OCI-LY1 (cell line): ENCODE results near the gene DUOX1.

Experiments
- H2AFZ ChIP-seq: fragments of 200-600 bp; sonication (generic), shearing (Covaris generic); 2 replicates; pipeline ENCODE4 v1.6.0; 2014; ENCODE audit warnings: antibody characterized with exemption, mild to moderate bottlenecking, low read length
- H3F3A ChIP-seq: fragments of 200-600 bp; sonication (generic), shearing (Covaris generic); 2 replicates; pipeline ENCODE4 v1.6.0; 2014; ENCODE audit warnings: mild to moderate bottlenecking, antibody characterized with exemption, low read length, moderate library complexity; ENCODE audit not compliant: insufficient read depth
- H3K27ac ChIP-seq: fragments of 200-600 bp; sonication (generic); 2 replicates; pipeline ENCODE4 v1.5.1; 2014; ENCODE audit warnings: low read length, mixed run types, mild to moderate bottlenecking, low read depth; ENCODE audit not compliant: poor library complexity, severe bottlenecking
- H3K27me3 ChIP-seq: fragments of 200-600 bp; sonication (generic); 2 replicates; pipeline ENCODE4 v1.6.0; 2014; ENCODE audit warnings: antibody characterized with exemption, mild to moderate bottlenecking, low read length, moderate library complexity; ENCODE audit not compliant: insufficient read depth
- H3K36me3 ChIP-seq: fragments of 200-600 bp; sonication (generic); 2 replicates; pipeline ENCODE4 v1.6.1; 2014; ENCODE audit warnings: mild to moderate bottlenecking, antibody characterized with exemption, low read length, moderate library complexity, mixed read lengths; ENCODE audit not compliant: insufficient read depth
- H3K4me1 ChIP-seq: fragments of 200-600 bp; sonication (generic); 2 replicates; pipeline ENCODE4 v1.5.1; 2014; ENCODE audit warnings: mild to moderate bottlenecking, low read length, moderate library complexity; ENCODE audit not compliant: insufficient read depth, severe bottlenecking
- H3K4me2 ChIP-seq: fragments of 200-600 bp; sonication (generic), shearing (Covaris generic); 2 replicates; pipeline ENCODE4 v1.6.1; 2014; ENCODE audit warnings: low read length
- H3K4me3 ChIP-seq: fragments of 200-600 bp; sonication (generic); 2 replicates; pipeline ENCODE4 v1.5.1; 2014; ENCODE audit warnings: low read length, low read depth, mild to moderate bottlenecking, mixed read lengths; ENCODE audit not compliant: poor library complexity, severe bottlenecking
- H3K79me2 ChIP-seq: fragments of 200-600 bp; shearing (Covaris generic); 2 replicates; pipeline ENCODE4 v1.6.1; 2016; ENCODE audit warnings: mixed run types, low read length, mixed read lengths; ENCODE audit not compliant: insufficient read depth
- H3K9ac ChIP-seq: fragments of 200-600 bp; sonication (generic), shearing (Covaris generic); 2 replicates; pipeline ENCODE4 v1.6.1; 2014; ENCODE audit warnings: mild to moderate bottlenecking, low read length, mixed read lengths
- H3K9me2 ChIP-seq: fragments of 200-600 bp; sonication (generic), shearing (Covaris generic); 2 replicates; pipeline ENCODE4 v1.6.1; 2014; ENCODE audit warnings: low read depth, mild to moderate bottlenecking, low read length, mixed read lengths
- H3K9me3 ChIP-seq: fragments of 200-600 bp; shearing (Covaris generic); 2 replicates; pipeline ENCODE4 v1.6.1; 2014; ENCODE audit warnings: low read length, mixed read lengths
- H4K20me1 ChIP-seq: fragments of 200-600 bp; sonication (generic), shearing (Covaris generic); 2 replicates; pipeline ENCODE4 v1.6.0; 2016; ENCODE audit warnings: mild to moderate bottlenecking, low read length; ENCODE audit not compliant: insufficient read depth
- CTCF ChIP-seq: fragments of 200-600 bp; sonication (generic), shearing (Covaris generic); IDR thresholded peaks from 2 replicates; pipeline ENCODE4 v1.5.1; 2017; ENCODE audit warnings: mild to moderate bottlenecking, antibody characterized with exemption, low read length, moderate library complexity, mixed read lengths
- EZH2 ChIP-seq: fragments of 200-600 bp; sonication (generic), shearing (Covaris generic); IDR thresholded peaks from 2 replicates; pipeline ENCODE4 v1.8.0; 2017; ENCODE audit warnings: borderline replicate concordance, mixed run types, mild to moderate bottlenecking, antibody characterized with exemption, low read length, moderate library complexity, mixed read lengths

The DUOX1 gene

GRCh38 chr15:45131510-45131909 is 1.7 kb downstream of the DUOX1 start:
- TF ChIP-seq CTCF, result no peak
- TF ChIP-seq EZH2, result no peak
- no peaks in the 10 kb centered on the region for H4K20me1 ChIP-seq
- no peaks in the 10 kb centered on the region for H3K4me1 ChIP-seq
- H3K4me3 ChIP-seq, result no peak overlapping the region
- no peaks in the 10 kb centered on the region for H3K36me3 ChIP-seq
- no peak overlapping the region for H3K9ac ChIP-seq
- H3F3A ChIP-seq, result no peaks in the 10 kb centered on the region
- no peak overlapping the region for H3K27ac ChIP-seq
- H2AFZ ChIP-seq, result no peak overlapping the region
- H3K9me2 ChIP-seq, result no peaks in the 10 kb centered on the region
- no peaks in the 10 kb centered on the region for H3K9me3 ChIP-seq
- peaks cover 4% of the 10 kb centered on the region; the same call in 1 of the 2 replicates for H3K27me3 ChIP-seq
- H3K4me2 ChIP-seq, result no peak overlapping the region
- no peaks in the 10 kb centered on the region for H3K79me2 ChIP-seq

- H3F3A ChIP-seq, result no peaks in the 10 kb centered on the region
- no peaks in the 10 kb centered on the region for H3K9me2 ChIP-seq
- no peak overlapping the region for H3K9ac ChIP-seq
- no peaks in the 10 kb centered on the region for H4K20me1 ChIP-seq
- no peaks in the 10 kb centered on the region for H3K4me1 ChIP-seq
- no peak overlapping the region for H3K4me3 ChIP-seq
- H3K79me2 ChIP-seq, result no peaks in the 10 kb centered on the region
- H3K4me2 ChIP-seq, result no peak overlapping the region
- no peak overlapping the region for H2AFZ ChIP-seq
- peaks cover 4% of the 10 kb centered on the region; the same call in 1 of the 2 replicates for H3K27me3 ChIP-seq
- no peak overlapping the region for H3K27ac ChIP-seq
- no peak for TF ChIP-seq EZH2
- no peak for TF ChIP-seq CTCF
- H3K36me3 ChIP-seq, result no peaks in the 10 kb centered on the region
- H3K9me3 ChIP-seq, result no peaks in the 10 kb centered on the region
These were observed 3.2 kb downstream of the DUOX1 start for GRCh38 chr15:45132844-45133560.

GRCh38 chr15:45133561-45133920 is 3.7 kb downstream of the DUOX1 start:
- no peak overlapping the region for H3K4me3 ChIP-seq
- no peaks in the 10 kb centered on the region for H3K4me1 ChIP-seq
- no peaks in the 10 kb centered on the region for H4K20me1 ChIP-seq
- no peaks in the 10 kb centered on the region for H3F3A ChIP-seq
- H3K27ac ChIP-seq, result no peak overlapping the region
- H3K79me2 ChIP-seq, result no peaks in the 10 kb centered on the region
- TF ChIP-seq CTCF, result no peak
- no peak for TF ChIP-seq EZH2
- H3K36me3 ChIP-seq, result no peaks in the 10 kb centered on the region
- H3K9me2 ChIP-seq, result no peaks in the 10 kb centered on the region
- H3K4me2 ChIP-seq, result no peak overlapping the region
- H3K27me3 ChIP-seq, result peaks cover 4% of the 10 kb centered on the region; the same call in 1 of the 2 replicates
- H2AFZ ChIP-seq, result no peak overlapping the region
- no peaks in the 10 kb centered on the region for H3K9me3 ChIP-seq
- no peak overlapping the region for H3K9ac ChIP-seq
